GM12874 (cell line): Measurements from ENCODE around the gene CCN5.

Experiments
- TF ChIP-seq, protein P1 (sequence below): IDR thresholded peaks from 2 replicates; pipeline ENCODE4 v1.5.1; 2011; ENCODE audit warnings: low read depth, mild to moderate bottlenecking, control low read depth, low read length, moderate library complexity; ENCODE audit not compliant: insufficient read depth

CCN5 gene

DNA sequence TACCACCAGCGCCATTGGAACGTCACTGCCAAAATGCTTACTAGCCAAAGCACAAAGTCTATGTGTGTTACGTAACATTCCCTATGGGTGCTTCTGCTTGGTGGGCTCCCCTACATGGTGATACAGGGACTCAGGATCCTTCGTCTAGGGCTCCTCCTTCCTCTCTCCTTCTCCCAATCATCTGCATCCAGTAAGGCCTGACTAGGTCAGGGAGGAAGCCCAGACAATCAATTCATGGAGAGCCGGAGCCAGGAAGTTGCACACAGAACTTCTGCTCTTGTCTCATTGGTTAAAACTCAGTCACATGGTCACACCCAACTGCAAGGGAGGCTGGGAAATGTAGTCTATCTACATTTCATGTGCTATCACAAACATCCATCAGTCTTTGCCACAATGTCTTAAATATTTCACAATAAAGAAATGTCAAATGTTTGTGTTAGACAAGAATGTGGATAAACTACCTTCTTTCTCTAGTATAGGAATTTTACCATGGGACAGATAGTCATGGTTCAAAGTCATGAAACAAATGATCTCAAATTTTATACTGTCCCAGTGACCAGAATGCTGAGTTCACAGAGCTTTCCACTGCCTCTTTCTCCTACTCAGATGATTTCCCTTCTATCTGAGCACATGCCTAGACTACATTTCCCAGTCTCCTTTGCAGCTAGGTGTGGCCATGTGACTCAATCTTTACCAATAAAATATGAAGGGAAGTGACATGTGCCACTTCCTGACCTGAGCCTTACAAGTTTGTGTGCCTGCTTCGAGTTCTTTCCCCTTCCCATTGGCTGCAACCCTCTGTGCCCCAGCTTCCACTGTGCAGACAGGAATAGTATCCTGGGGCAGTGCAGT is 21.2 kb downstream of the CCN5 start:
- TF ChIP-seq, protein P1, sequence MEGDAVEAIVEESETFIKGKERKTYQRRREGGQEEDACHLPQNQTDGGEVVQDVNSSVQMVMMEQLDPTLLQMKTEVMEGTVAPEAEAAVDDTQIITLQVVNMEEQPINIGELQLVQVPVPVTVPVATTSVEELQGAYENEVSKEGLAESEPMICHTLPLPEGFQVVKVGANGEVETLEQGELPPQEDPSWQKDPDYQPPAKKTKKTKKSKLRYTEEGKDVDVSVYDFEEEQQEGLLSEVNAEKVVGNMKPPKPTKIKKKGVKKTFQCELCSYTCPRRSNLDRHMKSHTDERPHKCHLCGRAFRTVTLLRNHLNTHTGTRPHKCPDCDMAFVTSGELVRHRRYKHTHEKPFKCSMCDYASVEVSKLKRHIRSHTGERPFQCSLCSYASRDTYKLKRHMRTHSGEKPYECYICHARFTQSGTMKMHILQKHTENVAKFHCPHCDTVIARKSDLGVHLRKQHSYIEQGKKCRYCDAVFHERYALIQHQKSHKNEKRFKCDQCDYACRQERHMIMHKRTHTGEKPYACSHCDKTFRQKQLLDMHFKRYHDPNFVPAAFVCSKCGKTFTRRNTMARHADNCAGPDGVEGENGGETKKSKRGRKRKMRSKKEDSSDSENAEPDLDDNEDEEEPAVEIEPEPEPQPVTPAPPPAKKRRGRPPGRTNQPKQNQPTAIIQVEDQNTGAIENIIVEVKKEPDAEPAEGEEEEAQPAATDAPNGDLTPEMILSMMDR, result no peak

DNA sequence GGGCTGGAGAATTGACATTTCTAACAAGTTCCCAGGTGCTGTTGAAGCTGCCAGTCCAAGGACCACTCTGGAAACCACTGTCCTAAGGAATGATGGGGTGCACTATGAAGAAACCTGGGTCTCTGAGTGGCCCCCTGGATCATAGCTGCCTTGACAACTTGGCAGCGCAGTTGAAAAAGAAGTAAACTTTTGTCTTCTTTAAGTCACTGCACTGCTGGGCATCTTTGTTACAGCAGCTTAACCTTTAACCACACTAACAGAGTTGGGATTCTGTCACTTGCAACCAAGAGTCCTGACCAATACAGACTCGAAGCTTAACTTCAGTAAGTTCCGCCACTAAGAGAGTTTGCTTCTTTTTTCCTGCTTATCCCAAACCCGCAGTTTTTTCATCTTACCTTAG is 21.9 kb downstream of the CCN5 start:
- TF ChIP-seq, protein P1, result no peak

DNA sequence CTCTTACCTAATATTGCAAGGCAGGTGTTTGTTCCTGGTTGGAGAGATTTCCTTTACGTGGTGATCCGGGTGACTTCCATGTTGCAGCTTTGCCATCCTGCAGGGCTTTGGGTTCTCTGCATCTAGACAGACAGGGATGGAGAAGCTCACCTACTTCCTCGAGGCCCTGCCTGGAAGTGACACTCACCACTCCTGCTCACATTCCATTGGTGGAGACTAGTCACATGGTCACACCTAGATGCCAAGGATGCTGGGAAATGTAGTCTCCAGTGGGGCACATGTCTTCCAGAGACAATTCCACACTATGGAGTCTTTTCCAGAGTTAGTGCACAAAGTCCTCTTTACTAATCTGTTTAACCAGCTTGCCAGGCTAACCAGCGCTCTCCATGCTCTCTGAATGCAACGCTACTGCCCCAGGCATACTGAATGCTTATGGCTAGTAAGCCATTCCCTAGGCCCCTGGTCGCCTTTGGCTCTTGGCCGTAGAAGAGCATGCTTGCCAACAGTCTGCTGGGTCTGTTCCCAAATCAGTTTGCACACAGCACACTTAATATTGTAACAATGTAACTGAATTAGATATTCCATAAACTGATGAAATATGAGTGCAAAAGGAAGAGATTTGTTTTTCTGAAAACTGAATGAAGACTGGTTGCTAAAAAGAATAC is 23.8 kb downstream of the CCN5 start:
- TF ChIP-seq, protein P1, result no peak

DNA sequence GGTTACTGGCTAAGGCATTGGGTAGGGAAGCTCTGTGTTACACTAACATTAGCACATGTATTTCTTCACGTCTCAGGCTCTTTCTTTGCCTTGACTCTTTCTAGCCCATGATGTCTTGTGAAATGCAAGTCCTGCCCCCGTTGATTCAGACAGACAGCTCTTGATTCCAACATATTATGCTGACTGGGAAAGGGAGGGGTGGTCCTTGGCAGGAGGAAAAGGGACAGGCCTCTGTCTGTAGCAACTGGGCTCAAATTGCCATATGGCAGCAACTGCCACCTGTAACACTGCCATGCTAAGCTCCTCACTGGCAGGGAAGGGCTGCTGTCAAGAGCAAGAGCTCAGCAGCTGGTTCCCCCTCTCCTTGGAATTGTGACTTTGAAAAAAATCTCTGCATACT is 24.8 kb downstream of the CCN5 start:
- TF ChIP-seq, protein P1, result no peak

DNA sequence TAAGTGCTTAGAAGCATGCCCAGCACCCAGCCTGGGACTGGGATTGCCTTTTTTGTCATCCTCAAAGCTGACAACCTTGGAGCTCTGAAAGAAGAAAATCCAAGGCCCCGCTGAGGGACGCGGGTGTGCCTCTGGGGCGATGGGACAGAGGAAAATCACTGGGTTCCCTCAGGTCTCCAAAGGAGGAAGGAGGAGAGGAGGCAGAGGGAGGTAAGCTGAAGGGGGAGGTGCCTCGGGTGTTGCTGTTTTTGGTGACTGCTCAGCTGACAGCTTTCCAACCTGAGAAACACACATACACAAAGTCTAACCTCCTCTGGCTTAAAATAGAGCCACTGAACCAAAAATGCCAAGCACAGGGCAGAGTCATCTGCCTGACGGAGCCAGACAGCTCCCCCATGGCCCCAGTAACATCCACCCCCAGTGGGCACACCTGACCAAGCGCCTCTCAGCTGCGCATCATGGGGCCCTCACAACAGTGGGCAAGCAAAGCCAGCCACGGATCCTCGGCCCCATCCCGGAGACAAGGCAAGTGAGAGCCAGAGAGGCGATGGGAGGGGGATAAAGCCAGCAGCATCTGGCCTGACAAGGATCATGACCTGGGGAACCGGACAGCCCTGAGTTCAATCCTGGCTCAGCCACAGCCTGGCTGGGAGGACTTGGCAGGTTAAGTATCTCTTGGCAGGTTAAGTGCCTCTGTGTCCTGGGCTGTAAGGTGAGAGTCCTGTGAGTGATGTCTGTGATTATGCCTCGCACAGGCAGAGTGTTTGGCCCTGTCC is 27.3 kb downstream of the CCN5 start:
- TF ChIP-seq, protein P1, result no peak

DNA sequence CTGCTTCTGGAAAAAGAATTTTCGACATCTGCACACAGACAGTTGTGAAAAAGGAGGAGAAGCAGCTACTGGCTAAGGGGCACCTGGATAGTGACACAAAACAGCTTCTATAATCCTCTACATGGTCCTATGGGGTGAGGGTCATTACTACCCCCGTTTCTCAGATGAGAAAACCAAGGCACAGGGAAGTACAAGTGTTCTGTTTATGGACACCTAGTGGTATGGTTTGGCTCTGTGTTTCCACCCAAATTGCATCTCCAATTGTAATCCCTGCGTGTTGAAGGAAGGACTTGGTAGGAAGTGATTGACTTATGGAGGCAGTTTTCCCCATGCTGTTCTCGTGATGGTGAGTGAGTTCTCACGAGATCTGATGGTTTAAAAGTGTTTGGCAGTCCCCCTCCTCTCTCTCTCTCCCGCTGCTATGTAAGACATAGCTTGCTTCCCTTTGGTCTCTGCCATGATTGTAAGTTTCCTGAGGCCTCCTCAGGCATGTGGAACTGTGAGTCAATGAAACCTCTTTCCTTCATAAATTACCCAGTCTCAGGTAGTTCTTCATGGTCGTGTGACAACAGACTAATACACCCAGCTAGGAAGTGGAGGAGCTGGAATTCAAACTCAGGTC is 28.0 kb downstream of the CCN5 start:
- TF ChIP-seq, protein P1, result no peak
